ENCODE results near the gene LAMA5. TPM values are rescaled to one million over a fixed set of nuclear protein-coding genes. Genes with fewer than 3 reads are reported as not detected.

Gene LAMA5
- total RNA-seq, 1 donor from 2014 or later, result 34.5 TPM

GRCh38 chr20:62311150-62311549, 56.0 kb downstream of the LAMA5 start:
- Mint-ChIP-seq H3K4me3 (ENCODE audit: unreplicated experiment) (no peak overlapping the region), H3K4me1 (ENCODE audit: unreplicated experiment) (no peaks in the 10 kb centered on the region), H3K9me3 (ENCODE audit: unreplicated experiment) (no peaks in the 10 kb centered on the region), H3K36me3 (ENCODE audit: low read depth, unreplicated experiment) (peaks cover 3% of the 10 kb centered on the region), H3K27me3 (ENCODE audit: unreplicated experiment) (no peaks in the 10 kb centered on the region), H3K27ac (ENCODE audit: unreplicated experiment) (no peak overlapping the region)
- no peak for DNase-seq (ENCODE audit: low spot score)
- no peak for TF ChIP-seq CTCF (IDR thresholded peaks at IDR 0.05; ENCODE audit: unreplicated experiment)

- Mint-ChIP-seq H3K4me1 (ENCODE audit: unreplicated experiment) (no peaks in the 10 kb centered on the region), H3K9me3 (ENCODE audit: unreplicated experiment) (no peaks in the 10 kb centered on the region), H3K36me3 (ENCODE audit: low read depth, unreplicated experiment) (peaks cover 3% of the 10 kb centered on the region), H3K4me3 (ENCODE audit: unreplicated experiment) (no peak overlapping the region), H3K27me3 (ENCODE audit: unreplicated experiment) (no peaks in the 10 kb centered on the region), H3K27ac (ENCODE audit: unreplicated experiment) (no peak overlapping the region)
- TF ChIP-seq CTCF (IDR thresholded peaks at IDR 0.05; ENCODE audit: unreplicated experiment), result no peak
- no peak for DNase-seq (ENCODE audit: low spot score)
Observed at GRCh38 chr20:62310757-62311121, 56.4 kb downstream of the LAMA5 start.

- no peak for DNase-seq (ENCODE audit: low spot score)
- peaks cover 3% of the 10 kb centered on the region for H3K27me3 Mint-ChIP-seq (ENCODE audit: unreplicated experiment)
- H3K9me3 Mint-ChIP-seq (ENCODE audit: unreplicated experiment), result no peaks in the 10 kb centered on the region
- H3K4me1 Mint-ChIP-seq (ENCODE audit: unreplicated experiment), result peaks cover 3% of the 10 kb centered on the region
- H3K27ac Mint-ChIP-seq (ENCODE audit: unreplicated experiment), result no peak overlapping the region
- TF ChIP-seq CTCF (IDR thresholded peaks at IDR 0.05; ENCODE audit: unreplicated experiment), result no peak
- no peak overlapping the region for H3K4me3 Mint-ChIP-seq (ENCODE audit: unreplicated experiment)
- peaks cover 9% of the 10 kb centered on the region for H3K36me3 Mint-ChIP-seq (ENCODE audit: low read depth, unreplicated experiment)
Observed at GRCh38 chr20:62309947-62310756, 57.0 kb downstream of the LAMA5 start.

- Mint-ChIP-seq H3K4me1 (ENCODE audit: unreplicated experiment) (peaks cover 8% of the 10 kb centered on the region), H3K27me3 (ENCODE audit: unreplicated experiment) (peaks cover 3% of the 10 kb centered on the region), H3K36me3 (ENCODE audit: low read depth, unreplicated experiment) (peaks cover 13% of the 10 kb centered on the region), H3K9me3 (ENCODE audit: unreplicated experiment) (no peaks in the 10 kb centered on the region), H3K4me3 (ENCODE audit: unreplicated experiment) (peak overlapping the region; percentile 21), H3K27ac (ENCODE audit: unreplicated experiment) (peak overlapping the region; percentile 42)
- TF ChIP-seq CTCF (IDR thresholded peaks at IDR 0.05; ENCODE audit: unreplicated experiment), result no peak
- DNase-seq (ENCODE audit: low spot score), result no peak
Observed at GRCh38 chr20:62309198-62309944, 57.7 kb downstream of the LAMA5 start.
